Stimulated activated CD4-positive, alpha-beta T cell treated with anti-CD3 and anti-CD28 coated beads, TNF-alpha, amount 100 ng/mL, for 24 hours (primary cell): ENCODE results near the gene AJAP1.

ENCODE experiments used
- DNase-seq, 3 experiments: peaks; one replicate each; pipeline ENCODE4 v3.0.0-alpha.2; 2020; ENCODE audit warnings: low read depth in 3 of 3

Gene AJAP1

DNA sequence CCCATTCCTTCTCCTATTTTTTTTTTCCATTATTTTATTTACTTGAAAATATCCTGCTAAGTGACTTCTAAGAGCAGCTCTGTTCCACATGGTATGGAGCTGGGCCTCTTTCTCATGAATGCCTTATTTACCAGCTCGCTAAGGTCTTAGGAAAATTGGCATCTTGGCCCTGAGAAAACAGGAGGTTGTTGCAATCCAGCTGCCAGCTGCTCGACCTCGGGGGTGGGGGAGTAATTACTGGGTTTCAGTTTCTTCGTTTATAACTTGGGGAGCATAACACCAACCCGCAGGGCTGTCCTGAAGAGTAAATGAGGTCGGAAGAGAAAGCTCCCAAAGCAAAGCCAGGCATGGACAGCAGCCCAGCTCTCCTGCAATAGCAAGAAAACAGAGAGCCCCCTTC lies 176.3 kb downstream of the AJAP1 start:
- no peak for DNase-seq

DNA sequence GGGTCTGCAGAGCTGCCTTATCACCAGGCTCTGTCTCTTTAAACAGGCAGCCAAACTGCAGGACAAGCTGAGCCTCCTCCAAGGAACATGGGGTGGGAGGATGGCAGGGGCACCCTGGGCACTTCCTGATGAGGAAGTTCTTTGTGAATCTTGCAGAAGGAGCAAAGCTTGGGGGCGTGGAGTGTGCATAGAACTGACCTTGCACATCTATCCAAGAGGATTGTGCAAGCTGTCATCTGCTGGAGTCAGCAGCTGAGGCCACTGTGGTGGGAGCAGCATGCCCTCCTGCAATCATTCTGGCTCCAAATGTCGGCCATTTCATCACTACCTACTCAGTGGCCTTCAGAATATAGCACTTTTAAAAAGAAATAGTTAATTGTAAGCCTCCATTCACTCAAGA lies 182.2 kb downstream of the AJAP1 start:
- no peak for DNase-seq

DNA sequence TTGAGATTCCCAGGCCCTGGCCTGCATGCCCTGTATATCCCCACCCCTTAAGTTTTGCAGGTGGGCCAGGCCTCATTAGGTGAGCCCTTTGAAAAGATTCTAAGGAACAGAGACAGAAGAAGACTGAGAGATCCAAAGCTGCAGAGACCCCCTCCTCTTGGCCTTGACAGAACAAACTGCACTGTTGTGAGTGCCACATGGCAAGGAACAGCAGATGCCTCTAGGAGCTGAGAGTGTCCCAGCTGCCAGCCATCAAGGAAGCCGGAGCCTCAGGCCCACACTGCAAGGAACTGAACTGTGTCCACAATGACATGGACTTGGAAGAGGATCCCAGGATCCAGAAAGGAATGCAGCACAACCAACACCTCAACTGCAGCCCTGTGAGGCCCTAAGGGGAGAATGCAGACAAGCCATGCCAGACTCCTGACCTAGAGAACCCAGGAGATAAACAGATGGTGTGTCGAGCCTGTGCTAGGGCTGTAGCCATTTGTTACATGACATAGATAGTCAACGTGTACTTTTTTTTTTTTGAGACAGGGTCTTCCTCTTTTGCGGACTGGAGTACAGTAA lies 182.7 kb downstream of the AJAP1 start:
- no peak for DNase-seq

DNA sequence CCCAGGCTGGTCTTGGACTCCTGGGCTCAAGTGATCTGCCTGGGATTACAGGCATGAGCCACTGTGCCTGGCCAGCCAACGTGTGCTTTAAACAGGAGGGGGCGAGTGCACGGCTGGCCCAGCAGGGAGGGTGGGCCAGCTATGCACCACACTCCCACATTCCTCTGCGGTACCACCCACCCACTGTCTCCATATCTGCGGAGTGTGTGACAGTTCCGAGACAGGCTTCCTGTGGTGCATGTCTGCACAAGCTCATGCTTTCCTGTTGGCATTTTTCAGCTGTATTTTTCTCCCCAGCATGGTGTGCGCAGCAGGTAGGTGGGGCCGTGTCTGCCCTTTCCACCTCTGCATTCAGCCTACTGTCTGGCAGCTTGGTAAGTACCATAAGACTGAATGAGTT lies 183.3 kb downstream of the AJAP1 start:
- no peak for DNase-seq

DNA sequence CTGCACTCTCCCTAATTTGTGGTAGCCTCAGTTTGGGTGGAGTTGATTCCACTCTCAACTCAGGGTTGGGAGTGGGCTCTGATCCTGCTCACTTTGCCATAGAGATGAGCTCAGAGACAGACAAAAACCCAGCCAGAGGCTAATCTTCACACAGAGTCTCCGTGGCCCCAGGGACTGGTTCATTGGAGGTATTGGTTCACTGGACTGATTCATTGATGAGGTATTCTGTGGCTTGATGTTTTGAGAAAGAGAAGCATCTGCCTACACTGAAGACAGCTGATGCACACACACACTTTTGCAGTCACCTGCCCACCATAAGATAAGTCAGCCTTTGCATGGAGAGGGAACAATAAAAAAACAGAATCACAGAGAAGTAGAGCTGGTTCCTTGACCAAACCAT lies 183.8 kb downstream of the AJAP1 start:
- DNase-seq: no peak
